ENCODE data around the gene ZNF708. TPM values are rescaled to one million over a fixed set of nuclear protein-coding genes. Genes with fewer than 3 reads are reported as not detected.

Gene ZNF708
- total RNA-seq, 1 experiment from 2014 or later: 34.9 TPM

DNA sequence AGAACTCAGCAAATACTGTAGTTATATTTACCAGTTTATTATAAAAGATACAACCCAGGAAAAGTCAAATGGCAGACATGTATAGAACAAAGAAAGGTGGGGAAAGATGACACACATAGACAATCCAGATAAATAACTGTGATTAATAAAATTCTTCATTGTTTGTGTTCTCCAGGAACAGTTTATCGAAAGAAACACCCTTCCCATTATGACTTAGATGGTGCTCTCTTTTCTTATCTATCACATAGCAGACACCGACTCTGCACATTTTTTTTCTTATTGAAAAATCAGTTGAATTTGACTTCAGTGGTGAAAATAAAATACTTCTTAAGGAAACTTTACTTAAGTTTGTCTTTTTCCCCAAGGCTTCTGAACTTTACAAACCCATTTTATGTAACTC lies 6.2 kb downstream of the ZNF708 start (continued):
- TF ChIP-seq FOXJ3 (CRISPR knock-in tag; IDR thresholded peaks at IDR 0.05; ENCODE audit: borderline replicate concordance) (no peak), JUN (CRISPR knock-in tag; IDR thresholded peaks at IDR 0.05) (no peak), ZNF416 (CRISPR knock-in tag; IDR thresholded peaks at IDR 0.05) (no peak), ZNF219 (CRISPR knock-in tag; IDR thresholded peaks at IDR 0.05; ENCODE audit: borderline replicate concordance) (no peak), USF2 (CRISPR knock-in tag; IDR thresholded peaks at IDR 0.05) (no peak), ZNF423 (CRISPR knock-in tag; IDR thresholded peaks at IDR 0.05) (no peak), TCF7 (CRISPR knock-in tag; IDR thresholded peaks at IDR 0.05; ENCODE audit: low read depth) (no peak), HMGA2 (CRISPR knock-in tag; IDR thresholded peaks at IDR 0.05) (no peak), OVOL2 (CRISPR knock-in tag; IDR thresholded peaks at IDR 0.05; ENCODE audit: borderline replicate concordance) (no peak), ZNF263 (CRISPR knock-in tag; IDR thresholded peaks at IDR 0.05; ENCODE audit: low read depth) (no peak), SOX15 (CRISPR knock-in tag; IDR thresholded peaks at IDR 0.05) (no peak)
- TF ChIP-seq, protein P1, sequence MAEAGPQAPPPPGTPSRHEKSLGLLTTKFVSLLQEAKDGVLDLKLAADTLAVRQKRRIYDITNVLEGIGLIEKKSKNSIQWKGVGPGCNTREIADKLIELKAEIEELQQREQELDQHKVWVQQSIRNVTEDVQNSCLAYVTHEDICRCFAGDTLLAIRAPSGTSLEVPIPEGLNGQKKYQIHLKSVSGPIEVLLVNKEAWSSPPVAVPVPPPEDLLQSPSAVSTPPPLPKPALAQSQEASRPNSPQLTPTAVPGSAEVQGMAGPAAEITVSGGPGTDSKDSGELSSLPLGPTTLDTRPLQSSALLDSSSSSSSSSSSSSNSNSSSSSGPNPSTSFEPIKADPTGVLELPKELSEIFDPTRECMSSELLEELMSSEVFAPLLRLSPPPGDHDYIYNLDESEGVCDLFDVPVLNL (CRISPR knock-in tag; IDR thresholded peaks at IDR 0.05; ENCODE audit: borderline replicate concordance, low read depth): no peak

DNA sequence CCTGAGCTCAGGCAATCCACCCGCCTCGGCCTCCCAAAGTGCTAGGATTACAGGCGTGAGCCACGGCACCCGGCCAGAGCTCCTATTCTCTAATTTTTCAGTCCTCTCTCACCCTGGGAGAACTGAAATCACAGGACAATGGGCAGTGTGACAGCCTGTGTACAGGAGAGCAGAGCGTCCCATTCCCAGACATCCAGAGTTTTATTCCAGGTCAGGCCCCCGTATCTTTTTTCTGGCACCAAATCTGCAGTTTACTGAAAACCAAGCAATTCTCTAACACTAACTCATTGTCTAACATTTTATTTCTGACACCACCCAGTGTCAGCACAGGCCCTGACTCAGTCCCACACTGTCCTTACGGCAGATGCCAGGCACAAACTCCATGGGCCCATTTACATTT lies 6.7 kb downstream of the ZNF708 start:
- DNase-seq (ENCODE audit: low spot score) (no peak), ATAC-seq (no peak)
- peaks cover 56% of the 10 kb centered on the region for H3K4me1 Mint-ChIP-seq
- H3K4me3 Mint-ChIP-seq: no peak overlapping the region
- peaks cover 26% of the 10 kb centered on the region for H3K36me3 Mint-ChIP-seq
- no peaks in the 10 kb centered on the region for H3K27me3 Mint-ChIP-seq (ENCODE audit: low read depth)
- peak overlapping the region; percentile 66; the same call in 1 of the 2 replicates for H3K27ac Mint-ChIP-seq
- H3K9me3 Mint-ChIP-seq: peaks cover 13% of the 10 kb centered on the region
- ChIA-PET CTCF (interaction anchor here (1.3 kb wide), 1 partner anchor 66 kb away, joined by 3 read pairs; no protein-coding TSS in a partner anchor), POLR2A (interaction anchor here (0.6 kb wide), 1 partner anchor 130 kb away, joined by 3 read pairs; no protein-coding TSS in a partner anchor)
- no peak for TF ChIP-seq SMAD4 (CRISPR knock-in tag; IDR thresholded peaks at IDR 0.05)
- TF ChIP-seq TEAD4 (CRISPR knock-in tag; IDR thresholded peaks at IDR 0.05): no peak
- TF ChIP-seq TEAD1 (CRISPR knock-in tag; IDR thresholded peaks at IDR 0.05): no peak
- TF ChIP-seq GTF2I (CRISPR knock-in tag; conservative IDR thresholded peaks at IDR 0.05): no peak
- TF ChIP-seq ZNF423 (CRISPR knock-in tag; IDR thresholded peaks at IDR 0.05): no peak
- TF ChIP-seq E2F1 (CRISPR knock-in tag; IDR thresholded peaks at IDR 0.05): no peak
- TF ChIP-seq PRRX2 (CRISPR knock-in tag; IDR thresholded peaks at IDR 0.05): no peak

- ATAC-seq (no peak), DNase-seq (ENCODE audit: low spot score) (no peak)
- Mint-ChIP-seq H3K9me3 (peaks cover 13% of the 10 kb centered on the region), H3K4me3 (no peak overlapping the region), H3K36me3 (peaks cover 23% of the 10 kb centered on the region), H3K4me1 (peaks cover 55% of the 10 kb centered on the region), H3K27me3 (ENCODE audit: low read depth) (no peaks in the 10 kb centered on the region), H3K27ac (peak overlapping the region; percentile 66)
- CTCF ChIA-PET: no interaction called here
- POLR2A ChIA-PET: no interaction called here
- TF ChIP-seq CBFB (CRISPR knock-in tag; IDR thresholded peaks at IDR 0.05; ENCODE audit: low read depth): no peak
- TF ChIP-seq IRF2 (CRISPR knock-in tag; IDR thresholded peaks at IDR 0.05; ENCODE audit: borderline replicate concordance, low read depth): no peak
- TF ChIP-seq, protein P2, sequence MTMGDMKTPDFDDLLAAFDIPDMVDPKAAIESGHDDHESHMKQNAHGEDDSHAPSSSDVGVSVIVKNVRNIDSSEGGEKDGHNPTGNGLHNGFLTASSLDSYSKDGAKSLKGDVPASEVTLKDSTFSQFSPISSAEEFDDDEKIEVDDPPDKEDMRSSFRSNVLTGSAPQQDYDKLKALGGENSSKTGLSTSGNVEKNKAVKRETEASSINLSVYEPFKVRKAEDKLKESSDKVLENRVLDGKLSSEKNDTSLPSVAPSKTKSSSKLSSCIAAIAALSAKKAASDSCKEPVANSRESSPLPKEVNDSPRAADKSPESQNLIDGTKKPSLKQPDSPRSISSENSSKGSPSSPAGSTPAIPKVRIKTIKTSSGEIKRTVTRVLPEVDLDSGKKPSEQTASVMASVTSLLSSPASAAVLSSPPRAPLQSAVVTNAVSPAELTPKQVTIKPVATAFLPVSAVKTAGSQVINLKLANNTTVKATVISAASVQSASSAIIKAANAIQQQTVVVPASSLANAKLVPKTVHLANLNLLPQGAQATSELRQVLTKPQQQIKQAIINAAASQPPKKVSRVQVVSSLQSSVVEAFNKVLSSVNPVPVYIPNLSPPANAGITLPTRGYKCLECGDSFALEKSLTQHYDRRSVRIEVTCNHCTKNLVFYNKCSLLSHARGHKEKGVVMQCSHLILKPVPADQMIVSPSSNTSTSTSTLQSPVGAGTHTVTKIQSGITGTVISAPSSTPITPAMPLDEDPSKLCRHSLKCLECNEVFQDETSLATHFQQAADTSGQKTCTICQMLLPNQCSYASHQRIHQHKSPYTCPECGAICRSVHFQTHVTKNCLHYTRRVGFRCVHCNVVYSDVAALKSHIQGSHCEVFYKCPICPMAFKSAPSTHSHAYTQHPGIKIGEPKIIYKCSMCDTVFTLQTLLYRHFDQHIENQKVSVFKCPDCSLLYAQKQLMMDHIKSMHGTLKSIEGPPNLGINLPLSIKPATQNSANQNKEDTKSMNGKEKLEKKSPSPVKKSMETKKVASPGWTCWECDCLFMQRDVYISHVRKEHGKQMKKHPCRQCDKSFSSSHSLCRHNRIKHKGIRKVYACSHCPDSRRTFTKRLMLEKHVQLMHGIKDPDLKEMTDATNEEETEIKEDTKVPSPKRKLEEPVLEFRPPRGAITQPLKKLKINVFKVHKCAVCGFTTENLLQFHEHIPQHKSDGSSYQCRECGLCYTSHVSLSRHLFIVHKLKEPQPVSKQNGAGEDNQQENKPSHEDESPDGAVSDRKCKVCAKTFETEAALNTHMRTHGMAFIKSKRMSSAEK (CRISPR knock-in tag; IDR thresholded peaks at IDR 0.05; ENCODE audit: borderline replicate concordance): no peak
- no peak for TF ChIP-seq MXD4 (CRISPR knock-in tag; IDR thresholded peaks at IDR 0.05; ENCODE audit: borderline replicate concordance)
- TF ChIP-seq GABPB1 (CRISPR knock-in tag; IDR thresholded peaks at IDR 0.05): no peak
- no peak for TF ChIP-seq SMAD3 (CRISPR knock-in tag; IDR thresholded peaks at IDR 0.05; ENCODE audit: borderline replicate concordance)
- no peak for TF ChIP-seq TCF7 (CRISPR knock-in tag; IDR thresholded peaks at IDR 0.05; ENCODE audit: low read depth)
- no peak for TF ChIP-seq HMGA2 (CRISPR knock-in tag; IDR thresholded peaks at IDR 0.05)
- no peak for TF ChIP-seq ATF1 (CRISPR knock-in tag; IDR thresholded peaks at IDR 0.05)
- TF ChIP-seq, protein P1 (CRISPR knock-in tag; IDR thresholded peaks at IDR 0.05; ENCODE audit: borderline replicate concordance, low read depth): no peak
- TF ChIP-seq FOXJ3 (CRISPR knock-in tag; IDR thresholded peaks at IDR 0.05; ENCODE audit: borderline replicate concordance): no peak
- TF ChIP-seq NR3C1 (CRISPR knock-in tag; conservative IDR thresholded peaks at IDR 0.05; ENCODE audit: low read depth): no peak
- no peak for TF ChIP-seq NFYB (CRISPR knock-in tag; conservative IDR thresholded peaks at IDR 0.05; ENCODE audit: low read depth)
These were observed 7.2 kb downstream of the ZNF708 start for GRCh38 chr19:21321996-21322395.

Measured in WTC11 (cell line).